ENCODE results near the gene MS4A7.

GRCh38 chr11:60390419-60390818, 12.1 kb downstream of the MS4A7 start:
- TF ChIP-seq REST (IDR thresholded peaks at IDR 0.05; ENCODE audit: insufficient read depth in 1 of 2, low read depth in 2 of 2, low read length in 2 of 2) (no peak), POLR2AphosphoS5 (IDR thresholded peaks at IDR 0.05; ENCODE audit: low read depth, low read length) (no peak), SIN3A (IDR thresholded peaks at IDR 0.05; ENCODE audit: borderline replicate concordance, insufficient read depth, low read length) (no peak), TAF1 (IDR thresholded peaks at IDR 0.05; ENCODE audit: borderline replicate concordance, insufficient read depth, low read length) (no peak)

Data from PFSK-1 (cell line).